ENCODE measurements around the gene FZD4. TPM values are rescaled to one million over a fixed set of nuclear protein-coding genes. Genes with fewer than 3 reads are reported as not detected.

The FZD4 gene
- total RNA-seq, 2 experiments from 2014 or later = not detected

GRCh38 chr11:86932259-86932585 lies 23.0 kb downstream of the FZD4 start:
- Histone ChIP-seq H3K4me1 (ENCODE audit: insufficient read depth, low read length) (no peaks in the 10 kb centered on the region), H3K9me3 (ENCODE audit: control insufficient read depth in 1 of 2, insufficient read depth in 1 of 2, low read length in 2 of 2) (no peaks in the 10 kb centered on the region), H3K27me3 (ENCODE audit: control insufficient read depth in 1 of 2, insufficient read depth in 2 of 2, low read length in 2 of 2) (no peaks in the 10 kb centered on the region), H3K36me3 (ENCODE audit: insufficient read depth, low read length) (no peaks in the 10 kb centered on the region), H3K27ac (ENCODE audit: low read depth in 1 of 2, low read length in 2 of 2) (no peak overlapping the region), H3K4me3 (ENCODE audit: low read length) (no peak overlapping the region)
- ChIA-PET POLR2A (no interaction called here), CTCF (no interaction called here)
- TF ChIP-seq CTCF (IDR thresholded peaks at IDR 0.05) = no peak
- DNase-seq = no peak
- H3K4me1 Mint-ChIP-seq (ENCODE audit: low read depth) = no peaks in the 10 kb centered on the region
- intact Hi-C loops (cut with DNase I, micrococcal nuclease) = no loop called here
- no peaks in the 10 kb centered on the region for H3K9me3 Mint-ChIP-seq
- no peaks in the 10 kb centered on the region for H3K27me3 Mint-ChIP-seq
- no peak overlapping the region for H3K4me3 Mint-ChIP-seq
- H3K27ac Mint-ChIP-seq = no peak overlapping the region
- no peaks in the 10 kb centered on the region for H3K36me3 Mint-ChIP-seq (ENCODE audit: low read depth)
- ATAC-seq (ENCODE audit: poor library complexity) = no peak

- Histone ChIP-seq H3K9me3 (ENCODE audit: control insufficient read depth in 1 of 2, insufficient read depth in 1 of 2, low read length in 2 of 2) (no peaks in the 10 kb centered on the region), H3K27me3 (ENCODE audit: control insufficient read depth in 1 of 2, insufficient read depth in 2 of 2, low read length in 2 of 2) (no peaks in the 10 kb centered on the region), H3K4me1 (ENCODE audit: insufficient read depth, low read length) (no peaks in the 10 kb centered on the region), H3K27ac (ENCODE audit: low read depth in 1 of 2, low read length in 2 of 2) (no peak overlapping the region), H3K4me3 (ENCODE audit: low read length) (no peak overlapping the region), H3K36me3 (ENCODE audit: insufficient read depth, low read length) (no peaks in the 10 kb centered on the region)
- Mint-ChIP-seq H3K9me3 (no peaks in the 10 kb centered on the region), H3K27ac (no peak overlapping the region), H3K4me3 (no peak overlapping the region), H3K27me3 (no peaks in the 10 kb centered on the region), H3K4me1 (ENCODE audit: low read depth) (no peaks in the 10 kb centered on the region), H3K36me3 (ENCODE audit: low read depth) (no peaks in the 10 kb centered on the region)
- no peak for TF ChIP-seq CTCF (IDR thresholded peaks at IDR 0.05)
- ChIA-PET CTCF (no interaction called here), POLR2A (no interaction called here)
- no peak for ATAC-seq (ENCODE audit: poor library complexity)
- intact Hi-C loops (cut with DNase I, micrococcal nuclease) = no loop called here
- no peak for DNase-seq
Measured at GRCh38 chr11:86931548-86932258, 23.5 kb downstream of the FZD4 start.

GRCh38 chr11:86930957-86931547 lies 24.1 kb downstream of the FZD4 start:
- H3K4me1 ChIP-seq (ENCODE audit: insufficient read depth, low read length) = no peaks in the 10 kb centered on the region
- ATAC-seq (ENCODE audit: poor library complexity) = no peak
- no peak overlapping the region for H3K4me3 ChIP-seq (ENCODE audit: low read length)
- ChIA-PET CTCF (no interaction called here), POLR2A (no interaction called here)
- Mint-ChIP-seq H3K4me1 (ENCODE audit: low read depth) (no peaks in the 10 kb centered on the region), H3K9me3 (no peaks in the 10 kb centered on the region), H3K27me3 (no peaks in the 10 kb centered on the region), H3K36me3 (ENCODE audit: low read depth) (no peaks in the 10 kb centered on the region), H3K4me3 (no peak overlapping the region), H3K27ac (no peak overlapping the region)
- no peaks in the 10 kb centered on the region for H3K36me3 ChIP-seq (ENCODE audit: insufficient read depth, low read length)
- intact Hi-C loops (cut with DNase I, micrococcal nuclease) = no loop called here
- no peak for DNase-seq
- TF ChIP-seq CTCF (IDR thresholded peaks at IDR 0.05) = no peak
- H3K27me3 ChIP-seq (ENCODE audit: control insufficient read depth in 1 of 2, insufficient read depth in 2 of 2, low read length in 2 of 2) = no peaks in the 10 kb centered on the region
- no peaks in the 10 kb centered on the region for H3K9me3 ChIP-seq (ENCODE audit: control insufficient read depth in 1 of 2, insufficient read depth in 1 of 2, low read length in 2 of 2)
- H3K27ac ChIP-seq (ENCODE audit: low read depth in 1 of 2, low read length in 2 of 2) = no peak overlapping the region

Measured in CD4-positive, alpha-beta T cell (primary cell).